Dendritic cell treated with granulocyte-macrophage colony-stimulating factor and Interleukin-4, amounts not matched to agents 40 ng/mL and 50 ng/mL, for 4 days (primary cell): Measurements from ENCODE around the gene C16orf92.

ENCODE experiments used
- H3K27ac Mint-ChIP-seq: one replicate; pipeline ENCODE4 v1.8.0; 2022; ENCODE audit warnings: mild to moderate bottlenecking, mixed read lengths
- H3K27me3 Mint-ChIP-seq: one replicate; pipeline ENCODE4 v1.8.0; 2022; ENCODE audit warnings: mild to moderate bottlenecking, mixed read lengths
- H3K36me3 Mint-ChIP-seq: one replicate; pipeline ENCODE4 v1.8.0; 2022; ENCODE audit warnings: low read depth, mixed read lengths
- H3K4me1 Mint-ChIP-seq: one replicate; pipeline ENCODE4 v1.8.0; 2022; ENCODE audit warnings: low read depth, mixed read lengths
- H3K4me3 Mint-ChIP-seq: one replicate; pipeline ENCODE4 v1.8.0; 2022; ENCODE audit warnings: mild to moderate bottlenecking, moderate library complexity, mixed read lengths
- H3K9me3 Mint-ChIP-seq: one replicate; pipeline ENCODE4 v1.8.0; 2022; ENCODE audit warnings: mixed read lengths
- intact Hi-C: fragments of 100-400 bp; cut with micrococcal nuclease; formaldehyde crosslinking; loops from one replicate; pipeline ENCODE4 v1.15.0; 2022

C16orf92 gene

DNA sequence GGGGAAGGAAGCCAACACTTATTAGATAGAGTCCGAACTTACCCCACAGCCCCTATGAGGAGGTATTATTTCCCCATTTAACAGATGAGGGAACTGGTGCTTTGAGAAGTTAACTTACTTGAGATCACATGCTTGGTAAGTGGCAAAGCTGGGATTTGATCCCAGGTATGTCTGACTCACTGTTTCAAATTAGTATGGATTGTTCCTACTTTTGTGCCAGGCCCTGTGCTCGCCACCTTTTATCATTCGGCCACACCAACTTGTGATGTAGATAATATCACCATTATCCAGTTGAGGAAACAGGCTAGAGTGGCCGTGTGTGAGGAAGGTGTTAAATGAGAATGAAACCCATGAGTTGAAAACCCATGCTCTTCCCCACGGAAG is 38.2 kb upstream of the C16orf92 start:
- Mint-ChIP-seq H3K27ac (no peak overlapping the region), H3K4me3 (no peak overlapping the region), H3K27me3 (no peaks in the 10 kb centered on the region), H3K36me3 (peaks cover 100% of the 10 kb centered on the region), H3K4me1 (no peaks in the 10 kb centered on the region), H3K9me3 (no peaks in the 10 kb centered on the region)
- intact Hi-C loops, result no loop called here

DNA sequence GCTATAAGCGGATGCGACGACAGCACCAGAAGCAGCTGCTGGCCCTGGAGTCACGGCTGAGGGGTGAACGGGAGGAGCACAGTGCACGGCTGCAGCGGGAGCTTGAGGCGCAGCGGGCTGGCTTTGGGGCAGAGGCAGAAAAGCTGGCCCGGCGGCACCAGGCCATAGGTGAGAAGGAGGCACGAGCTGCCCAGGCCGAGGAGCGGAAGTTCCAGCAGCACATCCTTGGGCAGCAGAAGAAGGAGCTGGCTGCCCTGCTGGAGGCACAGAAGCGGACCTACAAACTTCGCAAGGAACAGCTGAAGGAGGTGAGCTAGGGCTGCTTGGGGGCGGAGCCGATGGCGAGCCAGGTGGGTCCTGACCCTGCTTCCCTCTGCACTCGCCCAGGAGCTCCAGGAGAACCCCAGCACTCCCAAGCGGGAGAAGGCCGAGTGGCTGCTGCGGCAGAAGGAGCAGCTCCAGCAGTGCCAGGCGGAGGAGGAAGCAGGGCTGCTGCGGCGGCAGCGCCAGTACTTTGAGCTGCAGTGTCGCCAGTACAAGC is 37.7 kb upstream of the C16orf92 start:
- H3K36me3 Mint-ChIP-seq, result peaks cover 100% of the 10 kb centered on the region
- no peaks in the 10 kb centered on the region for H3K9me3 Mint-ChIP-seq

GRCh38 chr16:29986231-29986630 is 36.8 kb upstream of the C16orf92 start:
- Mint-ChIP-seq H3K9me3 (no peaks in the 10 kb centered on the region), H3K4me3 (no peak overlapping the region), H3K27ac (no peak overlapping the region), H3K4me1 (no peaks in the 10 kb centered on the region), H3K27me3 (no peaks in the 10 kb centered on the region), H3K36me3 (peaks cover 100% of the 10 kb centered on the region)
- intact Hi-C loops, result no loop called here

More for the DNA sequence above, 37.7 kb upstream of the C16orf92 start:
- Mint-ChIP-seq H3K4me1 (no peaks in the 10 kb centered on the region), H3K27me3 (no peaks in the 10 kb centered on the region), H3K27ac (no peak overlapping the region), H3K4me3 (no peak overlapping the region)
- intact Hi-C loops, result no loop called here

- H3K27ac Mint-ChIP-seq, result no peak overlapping the region
- intact Hi-C loops, result no loop called here
- H3K4me3 Mint-ChIP-seq, result no peak overlapping the region
- H3K36me3 Mint-ChIP-seq, result peaks cover 100% of the 10 kb centered on the region
- H3K9me3 Mint-ChIP-seq, result no peaks in the 10 kb centered on the region
- no peaks in the 10 kb centered on the region for H3K4me1 Mint-ChIP-seq
- H3K27me3 Mint-ChIP-seq, result no peaks in the 10 kb centered on the region
Measured at GRCh38 chr16:29986931-29987330, 36.1 kb upstream of the C16orf92 start.

DNA sequence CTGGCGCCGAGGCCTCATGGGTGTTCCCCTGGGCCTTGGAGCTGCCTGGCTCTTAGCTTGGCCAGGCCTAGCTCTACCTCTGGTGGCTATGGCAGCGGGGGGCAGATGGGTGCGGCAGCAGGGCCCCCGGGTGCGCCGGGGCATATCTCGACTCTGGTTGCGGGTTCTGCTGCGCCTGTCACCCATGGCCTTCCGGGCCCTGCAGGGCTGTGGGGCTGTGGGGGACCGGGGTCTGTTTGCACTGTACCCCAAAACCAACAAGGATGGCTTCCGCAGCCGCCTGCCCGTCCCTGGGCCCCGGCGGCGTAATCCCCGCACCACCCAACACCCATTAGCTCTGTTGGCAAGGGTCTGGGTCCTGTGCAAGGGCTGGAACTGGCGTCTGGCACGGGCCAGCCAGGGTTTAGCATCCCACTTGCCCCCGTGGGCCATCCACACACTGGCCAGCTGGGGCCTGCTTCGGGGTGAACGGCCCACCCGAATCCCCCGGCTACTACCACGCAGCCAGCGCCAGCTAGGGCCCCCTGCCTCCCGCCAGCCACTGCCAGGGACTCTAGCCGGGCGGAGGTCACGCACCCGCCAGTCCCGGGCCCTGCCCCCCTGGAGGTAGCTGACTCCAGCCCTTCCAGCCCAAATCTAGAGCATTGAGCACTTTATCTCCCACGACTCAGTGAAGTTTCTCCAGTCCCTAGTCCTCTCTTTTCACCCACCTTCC is 35.5 kb upstream of the C16orf92 start:
- Mint-ChIP-seq H3K4me1 (peaks cover 2% of the 10 kb centered on the region), H3K4me3 (no peak overlapping the region), H3K36me3 (peaks cover 100% of the 10 kb centered on the region), H3K27me3 (no peaks in the 10 kb centered on the region), H3K27ac (no peak overlapping the region), H3K9me3 (no peaks in the 10 kb centered on the region)
- intact Hi-C loops, result no loop called here

- Mint-ChIP-seq H3K4me3 (no peak overlapping the region), H3K27me3 (no peaks in the 10 kb centered on the region), H3K9me3 (no peaks in the 10 kb centered on the region), H3K36me3 (peaks cover 100% of the 10 kb centered on the region), H3K4me1 (peaks cover 5% of the 10 kb centered on the region), H3K27ac (no peak overlapping the region)
- intact Hi-C loops, result no loop called here
Measured at GRCh38 chr16:29988346-29989075, 34.5 kb upstream of the C16orf92 start.

GRCh38 chr16:29989111-29989858 is 33.7 kb upstream of the C16orf92 start:
- Mint-ChIP-seq H3K27ac (no peak overlapping the region), H3K27me3 (no peaks in the 10 kb centered on the region), H3K4me3 (no peak overlapping the region), H3K4me1 (peaks cover 12% of the 10 kb centered on the region), H3K9me3 (no peaks in the 10 kb centered on the region), H3K36me3 (peaks cover 99% of the 10 kb centered on the region)
- intact Hi-C loops, result no loop called here

- intact Hi-C loops, result no loop called here
- no peak overlapping the region for H3K4me3 Mint-ChIP-seq
- peaks cover 92% of the 10 kb centered on the region for H3K36me3 Mint-ChIP-seq
- H3K4me1 Mint-ChIP-seq, result peaks cover 19% of the 10 kb centered on the region
- H3K9me3 Mint-ChIP-seq, result no peaks in the 10 kb centered on the region
- H3K27me3 Mint-ChIP-seq, result no peaks in the 10 kb centered on the region
- no peak overlapping the region for H3K27ac Mint-ChIP-seq
Measured at GRCh38 chr16:29990034-29990433, 33.0 kb upstream of the C16orf92 start.

- Mint-ChIP-seq H3K4me3 (no peak overlapping the region), H3K9me3 (no peaks in the 10 kb centered on the region), H3K36me3 (peaks cover 90% of the 10 kb centered on the region), H3K27ac (no peak overlapping the region), H3K27me3 (no peaks in the 10 kb centered on the region), H3K4me1 (peaks cover 23% of the 10 kb centered on the region)
- intact Hi-C loops, result no loop called here
Measured at GRCh38 chr16:29990883-29991570, 32.0 kb upstream of the C16orf92 start.

DNA sequence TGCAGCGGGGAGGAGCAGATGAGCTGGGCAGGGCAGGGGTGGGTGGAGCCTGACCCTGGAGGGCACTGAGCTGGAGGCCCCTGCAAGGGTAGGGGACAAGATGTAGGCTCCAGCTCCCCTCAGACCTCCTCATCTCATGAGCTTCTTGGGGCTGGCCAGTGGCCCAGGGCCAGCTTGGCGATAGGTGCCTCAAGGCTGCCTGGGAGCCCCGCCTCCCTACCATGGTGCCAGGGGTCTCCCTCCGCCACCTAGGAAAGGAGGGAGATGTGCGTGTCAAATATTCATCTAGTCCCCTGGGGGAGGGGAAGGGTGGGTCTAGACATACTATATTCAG is 31.5 kb upstream of the C16orf92 start:
- intact Hi-C loops, result no loop called here
- H3K9me3 Mint-ChIP-seq, result no peaks in the 10 kb centered on the region
- peaks cover 90% of the 10 kb centered on the region for H3K36me3 Mint-ChIP-seq
- H3K27ac Mint-ChIP-seq, result no peak overlapping the region
- H3K4me1 Mint-ChIP-seq, result peaks cover 28% of the 10 kb centered on the region
- no peak overlapping the region for H3K4me3 Mint-ChIP-seq
- no peaks in the 10 kb centered on the region for H3K27me3 Mint-ChIP-seq

DNA sequence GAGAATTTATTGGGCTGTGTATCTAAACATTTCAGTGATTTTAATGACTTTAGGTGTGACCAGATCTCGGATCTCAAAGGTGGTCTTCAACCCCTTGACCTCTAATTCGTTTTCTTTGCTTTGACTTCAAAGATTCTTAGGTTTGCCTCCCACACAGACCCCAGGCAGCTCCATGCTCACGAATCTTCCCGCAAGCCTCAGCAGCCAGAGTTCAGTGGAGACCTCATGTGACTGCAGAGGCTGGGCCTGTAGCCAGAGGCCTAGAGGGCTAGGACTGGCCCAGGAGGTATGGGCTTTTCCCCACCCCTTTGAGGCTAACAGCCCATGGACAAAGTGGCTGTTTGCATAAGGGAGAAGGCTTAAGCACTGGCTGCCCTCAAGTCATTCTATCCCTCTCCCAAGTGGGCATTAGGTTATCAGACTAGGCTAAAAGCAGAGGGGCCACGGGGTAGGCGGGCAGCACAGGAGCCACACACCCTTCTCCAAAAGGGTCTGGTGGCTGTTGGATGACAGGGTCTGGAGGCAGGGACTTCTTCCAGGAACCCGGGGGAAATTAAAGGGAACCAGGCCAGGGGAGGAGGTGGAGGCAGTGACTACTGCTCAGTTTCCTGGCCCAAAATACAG is 30.5 kb upstream of the C16orf92 start:
- H3K4me3 Mint-ChIP-seq, result no peak overlapping the region
- peaks cover 33% of the 10 kb centered on the region for H3K4me1 Mint-ChIP-seq
- H3K27me3 Mint-ChIP-seq, result no peaks in the 10 kb centered on the region
- intact Hi-C loops, result no loop called here
- H3K9me3 Mint-ChIP-seq, result no peaks in the 10 kb centered on the region
- no peak overlapping the region for H3K27ac Mint-ChIP-seq
- peaks cover 83% of the 10 kb centered on the region for H3K36me3 Mint-ChIP-seq

- Mint-ChIP-seq H3K4me1 (peaks cover 33% of the 10 kb centered on the region), H3K36me3 (peaks cover 80% of the 10 kb centered on the region), H3K9me3 (no peaks in the 10 kb centered on the region), H3K27ac (peak overlapping the region; percentile 98), H3K4me3 (no peak overlapping the region), H3K27me3 (no peaks in the 10 kb centered on the region)
- intact Hi-C loops, result no loop called here
Measured at GRCh38 chr16:29993191-29993902, 29.7 kb upstream of the C16orf92 start.
